ENCODE measurements around the gene FNIP1. TPM values are rescaled to one million over a fixed set of nuclear protein-coding genes. Genes with fewer than 3 reads are reported as not detected.

Gene FNIP1
- total and polyA plus RNA-seq, 2 experiments from 2014 or later, result 8.2 to 27.9 TPM

GRCh38 chr5:131786036-131786435, 10.8 kb downstream of the FNIP1 start (continued):
- TF ChIP-seq, protein P1, sequence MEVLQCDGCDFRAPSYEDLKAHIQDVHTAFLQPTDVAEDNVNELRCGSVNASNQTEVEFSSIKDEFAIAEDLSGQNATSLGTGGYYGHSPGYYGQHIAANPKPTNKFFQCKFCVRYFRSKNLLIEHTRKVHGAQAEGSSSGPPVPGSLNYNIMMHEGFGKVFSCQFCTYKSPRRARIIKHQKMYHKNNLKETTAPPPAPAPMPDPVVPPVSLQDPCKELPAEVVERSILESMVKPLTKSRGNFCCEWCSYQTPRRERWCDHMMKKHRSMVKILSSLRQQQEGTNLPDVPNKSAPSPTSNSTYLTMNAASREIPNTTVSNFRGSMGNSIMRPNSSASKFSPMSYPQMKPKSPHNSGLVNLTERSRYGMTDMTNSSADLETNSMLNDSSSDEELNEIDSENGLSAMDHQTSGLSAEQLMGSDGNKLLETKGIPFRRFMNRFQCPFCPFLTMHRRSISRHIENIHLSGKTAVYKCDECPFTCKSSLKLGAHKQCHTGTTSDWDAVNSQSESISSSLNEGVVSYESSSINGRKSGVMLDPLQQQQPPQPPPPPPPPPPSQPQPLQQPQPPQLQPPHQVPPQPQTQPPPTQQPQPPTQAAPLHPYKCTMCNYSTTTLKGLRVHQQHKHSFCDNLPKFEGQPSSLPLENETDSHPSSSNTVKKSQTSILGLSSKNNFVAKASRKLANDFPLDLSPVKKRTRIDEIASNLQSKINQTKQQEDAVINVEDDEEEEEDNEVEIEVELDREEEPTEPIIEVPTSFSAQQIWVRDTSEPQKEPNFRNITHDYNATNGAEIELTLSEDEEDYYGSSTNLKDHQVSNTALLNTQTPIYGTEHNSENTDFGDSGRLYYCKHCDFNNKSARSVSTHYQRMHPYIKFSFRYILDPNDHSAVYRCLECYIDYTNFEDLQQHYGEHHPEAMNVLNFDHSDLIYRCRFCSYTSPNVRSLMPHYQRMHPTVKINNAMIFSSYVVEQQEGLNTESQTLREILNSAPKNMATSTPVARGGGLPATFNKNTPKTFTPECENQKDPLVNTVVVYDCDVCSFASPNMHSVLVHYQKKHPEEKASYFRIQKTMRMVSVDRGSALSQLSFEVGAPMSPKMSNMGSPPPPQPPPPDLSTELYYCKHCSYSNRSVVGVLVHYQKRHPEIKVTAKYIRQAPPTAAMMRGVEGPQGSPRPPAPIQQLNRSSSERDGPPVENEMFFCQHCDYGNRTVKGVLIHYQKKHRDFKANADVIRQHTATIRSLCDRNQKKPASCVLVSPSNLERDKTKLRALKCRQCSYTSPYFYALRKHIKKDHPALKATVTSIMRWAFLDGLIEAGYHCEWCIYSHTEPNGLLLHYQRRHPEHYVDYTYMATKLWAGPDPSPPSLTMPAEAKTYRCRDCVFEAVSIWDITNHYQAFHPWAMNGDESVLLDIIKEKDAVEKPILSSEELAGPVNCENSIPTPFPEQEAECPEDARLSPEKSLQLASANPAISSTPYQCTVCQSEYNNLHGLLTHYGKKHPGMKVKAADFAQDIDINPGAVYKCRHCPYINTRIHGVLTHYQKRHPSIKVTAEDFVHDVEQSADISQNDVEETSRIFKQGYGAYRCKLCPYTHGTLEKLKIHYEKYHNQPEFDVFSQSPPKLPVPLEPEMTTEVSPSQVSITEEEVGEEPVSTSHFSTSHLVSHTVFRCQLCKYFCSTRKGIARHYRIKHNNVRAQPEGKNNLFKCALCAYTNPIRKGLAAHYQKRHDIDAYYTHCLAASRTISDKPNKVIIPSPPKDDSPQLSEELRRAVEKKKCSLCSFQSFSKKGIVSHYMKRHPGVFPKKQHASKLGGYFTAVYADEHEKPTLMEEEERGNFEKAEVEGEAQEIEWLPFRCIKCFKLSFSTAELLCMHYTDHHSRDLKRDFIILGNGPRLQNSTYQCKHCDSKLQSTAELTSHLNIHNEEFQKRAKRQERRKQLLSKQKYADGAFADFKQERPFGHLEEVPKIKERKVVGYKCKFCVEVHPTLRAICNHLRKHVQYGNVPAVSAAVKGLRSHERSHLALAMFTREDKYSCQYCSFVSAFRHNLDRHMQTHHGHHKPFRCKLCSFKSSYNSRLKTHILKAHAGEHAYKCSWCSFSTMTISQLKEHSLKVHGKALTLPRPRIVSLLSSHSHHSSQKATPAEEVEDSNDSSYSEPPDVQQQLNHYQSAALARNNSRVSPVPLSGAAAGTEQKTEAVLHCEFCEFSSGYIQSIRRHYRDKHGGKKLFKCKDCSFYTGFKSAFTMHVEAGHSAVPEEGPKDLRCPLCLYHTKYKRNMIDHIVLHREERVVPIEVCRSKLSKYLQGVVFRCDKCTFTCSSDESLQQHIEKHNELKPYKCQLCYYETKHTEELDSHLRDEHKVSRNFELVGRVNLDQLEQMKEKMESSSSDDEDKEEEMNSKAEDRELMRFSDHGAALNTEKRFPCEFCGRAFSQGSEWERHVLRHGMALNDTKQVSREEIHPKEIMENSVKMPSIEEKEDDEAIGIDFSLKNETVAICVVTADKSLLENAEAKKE (CRISPR knock-in tag; IDR thresholded peaks at IDR 0.05), result no peak
- TF ChIP-seq POLR2AphosphoS5 (IDR thresholded peaks at IDR 0.05; ENCODE audit: low read depth) (no peak), REST (IDR thresholded peaks at IDR 0.05; ENCODE audit: unreplicated experiment) (no peak), NANOG (IDR thresholded peaks at IDR 0.05; ENCODE audit: borderline replicate concordance) (no peak), CTCF (conservative IDR thresholded peaks at IDR 0.05; ENCODE audit: low read depth in 2 of 2) (no peak), ZNF114 (CRISPR knock-in tag; IDR thresholded peaks at IDR 0.05) (no peak)

Measured in GM23338 (cell line).